K562 (cell line): Measurements from ENCODE around the gene TNNT1. TPM values are rescaled to one million over a fixed set of nuclear protein-coding genes. Genes with fewer than 3 reads are reported as not detected.

ENCODE experiments used
- ATAC-seq: fragments of 200-7000 bp; cut with Tn5 transposase; 3 replicates; pipeline ENCODE4 v1.9.1; 2020; ENCODE audit warnings: moderate library complexity
- BruUV-seq: library from RNA; stranded (reverse); fragments of 400-500 nt; replicated peaks from 2 replicates; lab custom pipeline; 2021; lab: Mats Ljungman, UMichigan
- CTCF ChIA-PET: fragments of 300-600 bp; formaldehyde crosslinking; extraction: SDS; loops from one replicate; lab custom pipeline; 2021; ENCODE audit warnings: low intra/inter-chr PET ratio; lab: Yijun Ruan, JAX
- POLR2A ChIA-PET: fragments of 300-600, 350-650 bp; sonication (Branson Sonifier 250); formaldehyde crosslinking; extraction: SDS; loops from one replicate; lab custom pipeline; 2021; ENCODE audit warnings: antibody characterized with exemption, inconsistent platforms; lab: Yijun Ruan, JAX
- DNase-seq, 4 experiments: peaks; one replicate each; pipeline versions ENCODE4 v3.0.0 to v3.0.0-alpha.2; 2011 to 2018; ENCODE audit warnings: low spot score in 3 of 4, mixed read lengths in 3 of 4; ENCODE audit errors: extremely low read depth in 1 of 4
- FAIRE-seq: peaks from 2 replicates; lab custom pipeline; 2011; peaks lifted over from hg19 to GRCh38; lab: Jason Lieb, UNC
- H2AFZ ChIP-seq: 2 replicates; pipeline ENCODE4 v1.6.0; 2011; ENCODE audit warnings: low read depth, low read length, control low read depth, inconsistent platforms
- H3K27ac ChIP-seq: fragments of 200-600 bp; 3 replicates; pipeline ENCODE4 v1.8.0; 2011; ENCODE audit warnings: low read depth, mild to moderate bottlenecking, control low read depth, inconsistent platforms, low read length, moderate library complexity, mixed read lengths; ENCODE audit errors: extremely low read depth
- H3K27me3 ChIP-seq, 2 experiments: fragments of 300-600 bp in 1 of 2; 2 replicates in 1 of 2; 3 replicates in 1 of 2; pipeline versions ENCODE4 v1.6.0 to v1.8.0; 2011; ENCODE audit warnings: inconsistent platforms in 2 of 2, low read length in 2 of 2, mild to moderate bottlenecking in 1 of 2, mixed read lengths in 1 of 2, moderate library complexity in 1 of 2; ENCODE audit not compliant: control insufficient read depth in 2 of 2, insufficient read depth in 2 of 2
- H3K36me3 ChIP-seq: fragments of 300-600 bp; 3 replicates; pipeline ENCODE4 v1.8.0; 2011; ENCODE audit warnings: mild to moderate bottlenecking, low read length, inconsistent platforms; ENCODE audit not compliant: control insufficient read depth, insufficient read depth
- H3K4me1 ChIP-seq, 2 experiments: fragments of 200-600 bp in 1 of 2; replicated peaks in 1 of 2; 2 replicates in 1 of 2; 3 replicates in 1 of 2; pipeline versions ENCODE4 v1.5.1 to v1.8.0; 2011; ENCODE audit warnings: inconsistent platforms in 2 of 2, low read length in 2 of 2, mild to moderate bottlenecking in 1 of 2, mixed read lengths in 1 of 2, moderate library complexity in 1 of 2; ENCODE audit not compliant: control insufficient read depth in 2 of 2, insufficient read depth in 2 of 2
- H3K4me2 ChIP-seq: 2 replicates; pipeline ENCODE4 v1.6.1; 2011; ENCODE audit warnings: low read length, control low read depth, inconsistent platforms, mixed read lengths; ENCODE audit not compliant: insufficient read depth
- H3K4me3 ChIP-seq: fragments of 200-600 bp; sonication (generic), shearing (Covaris generic); 2 replicates; pipeline ENCODE4 v1.5.1; 2016; ENCODE audit warnings: control low read depth, inconsistent platforms
- H3K79me2 ChIP-seq: fragments of 200-600 bp; 3 replicates; pipeline ENCODE4 v1.8.0; 2011; ENCODE audit warnings: low read length, inconsistent platforms; ENCODE audit not compliant: control insufficient read depth, insufficient read depth
- H3K9ac ChIP-seq, 2 experiments: 2 replicates each; pipeline versions ENCODE4 v1.6.0 to v1.6.1; 2011; ENCODE audit warnings: low read depth in 2 of 2, low read length in 2 of 2, control low read depth in 1 of 2, inconsistent platforms in 1 of 2, mild to moderate bottlenecking in 1 of 2, mixed read lengths in 1 of 2; ENCODE audit not compliant: insufficient read depth in 1 of 2
- H3K9me1 ChIP-seq: one replicate; pipeline ENCODE4 v1.6.0; 2011; ENCODE audit warnings: inconsistent platforms, mild to moderate bottlenecking, low read length, moderate library complexity; ENCODE audit not compliant: control insufficient read depth, insufficient read depth
- H3K9me3 ChIP-seq: replicated peaks from 2 replicates; pipeline ENCODE4 v1.5.1; 2011; ENCODE audit warnings: low read depth, low read length, inconsistent platforms; ENCODE audit not compliant: control insufficient read depth, insufficient read depth
- H4K20me1 ChIP-seq: replicated peaks from 2 replicates; pipeline ENCODE4 v1.6.1; 2011; ENCODE audit warnings: low read length, inconsistent platforms, mixed read lengths; ENCODE audit not compliant: control insufficient read depth, insufficient read depth
- CCAR2 ChIP-seq: fragments of 200-400 bp; formaldehyde crosslinking; IDR thresholded peaks from 2 replicates; pipeline ENCODE4 v1.6.1; 2017; ENCODE audit warnings: mild to moderate bottlenecking, low read depth, low read length
- FOXK1 ChIP-seq: sonication (generic); formaldehyde crosslinking; IDR thresholded peaks from 2 replicates; pipeline ENCODE4 v1.8.0; 2022; ENCODE audit warnings: missing genetic modification reagents, mild to moderate bottlenecking, borderline replicate concordance
- HCFC1 ChIP-seq: IDR thresholded peaks from 2 replicates; pipeline ENCODE4 v1.6.1; 2012; ENCODE audit warnings: low read depth, low read length, improper control_type of control experiment
- HMG20A ChIP-seq: fragments of 450-650 bp; formaldehyde crosslinking; conservative IDR thresholded peaks from 2 replicates; pipeline ENCODE4 v1.4.0; 2020; ENCODE audit warnings: mild to moderate bottlenecking, mixed read lengths
- PRPF4 ChIP-seq: fragments of 200-400 bp; formaldehyde crosslinking; IDR thresholded peaks from one replicate; pipeline ENCODE4 v1.6.1; 2017; ENCODE audit warnings: low read length, low read depth, mild to moderate bottlenecking; ENCODE audit not compliant: insufficient read depth, poor library complexity, severe bottlenecking
- PURB ChIP-seq: sonication (generic); formaldehyde crosslinking; IDR thresholded peaks from 2 replicates; pipeline ENCODE4 v1.9.0; 2021; ENCODE audit warnings: low read depth, mild to moderate bottlenecking, missing genetic modification reagents
- RAD51 ChIP-seq: fragments of 450-650 bp; IDR thresholded peaks from 2 replicates; pipeline ENCODE4 v1.7.1; 2016; ENCODE audit warnings: low read depth, mild to moderate bottlenecking, borderline replicate concordance
- SMARCC2 ChIP-seq: fragments of 450-650 bp; IDR thresholded peaks from 2 replicates; pipeline ENCODE4 v1.6.1; 2017; ENCODE audit warnings: antibody characterized with exemption, moderate library complexity, mild to moderate bottlenecking, low read depth
- SREBF2 ChIP-seq: sonication (generic); formaldehyde crosslinking; IDR thresholded peaks from 2 replicates; pipeline ENCODE4 v1.4.0; 2020; ENCODE audit warnings: mild to moderate bottlenecking, missing genetic modification reagents
- SRSF7 ChIP-seq: fragments of 200-400 bp; formaldehyde crosslinking; optimal IDR thresholded peaks from 2 replicates; pipeline ENCODE3; 2017; ENCODE audit warnings: mild to moderate bottlenecking, low read depth, low read length
- ZNF764 ChIP-seq: fragments of 250-450 bp; sonication (Bioruptor Pico); IDR thresholded peaks from 2 replicates; pipeline ENCODE4 v1.4.0; 2020; ENCODE audit warnings: low read depth, mild to moderate bottlenecking, moderate library complexity
- WGBS: fragments of 100-300 bp; shearing (Covaris generic); methylation state at CpG from one replicate; pipeline ENCODE4 v1.1.6; 2016; ENCODE audit warnings: low coverage, mixed read lengths; ENCODE audit not compliant: insufficient coverage; ENCODE audit errors: missing lambda C conversion rate; 5-methylcytosine and 5-hydroxymethylcytosine counted together
- in situ Hi-C: fragments of 300-500 bp; cut with MboI; formaldehyde crosslinking; loops from 4 replicates; pipeline ENCODE4 v1.15.0; 2018; ENCODE audit warnings: inconsistent platforms, mixed read lengths
- intact Hi-C: fragments of 100-400 bp; cut with micrococcal nuclease; formaldehyde crosslinking; loops from 2 replicates; pipeline ENCODE4 v1.14.2; 2022
- polyA plus RNA-seq, 8 experiments: library from polyadenylated mRNA; depleted of rRNA in 4 of 8; stranded (reverse) in 5 of 8; unstranded in 3 of 8; fragments of >200 nt; fragmentation: Nextera tagmentation in 2 of 8; fragmentation: Illumina TruSeq in 1 of 8; extraction: Ambion mirVana in 2 of 8; extraction: Trizol in 1 of 8; gene quantifications; 2 replicates each; pipeline versions ENCODE4 v1.2.1 to v1.2.3, GENCODE V29; 2011 to 2014; ENCODE audit warnings: inconsistent platforms in 1 of 8, missing spikeins in 1 of 8
- total RNA-seq, 7 experiments: library from RNA; depleted of rRNA in 6 of 7; stranded (reverse); fragments of >200 nt in 6 of 7; fragmentation: Illumina TruSeq in 2 of 7; extraction: Trizol in 2 of 7; gene quantifications; 2 replicates each; pipeline versions ENCODE4 v1.2.1 to v1.2.3, GENCODE V29; 2011 to 2021; ENCODE audit warnings: low replicate concordance in 1 of 7
- TF ChIP-seq, protein P1 (sequence below): fragments of 250-450 bp; sonication (Bioruptor Pico); IDR thresholded peaks from 2 replicates; pipeline ENCODE4 v1.5.0; 2022; ENCODE audit warnings: mild to moderate bottlenecking
- TF ChIP-seq, protein P2 (sequence below): sonication (generic); formaldehyde crosslinking; IDR thresholded peaks from 2 replicates; pipeline ENCODE4 v1.8.1; 2023; ENCODE audit warnings: mild to moderate bottlenecking, missing genetic modification reagents
- TF ChIP-seq, protein P3 (sequence below): sonication (generic); formaldehyde crosslinking; IDR thresholded peaks from 2 replicates; pipeline ENCODE4 v1.8.1; 2023; ENCODE audit warnings: mild to moderate bottlenecking, missing genetic modification reagents, moderate library complexity
- TF ChIP-seq, protein P4 (sequence below): sonication (generic); formaldehyde crosslinking; IDR thresholded peaks from 2 replicates; pipeline ENCODE4 v1.9.0; 2022; ENCODE audit warnings: mild to moderate bottlenecking, missing genetic modification reagents

Gene TNNT1
- total and polyA plus RNA-seq, 9 of the 15 experiments (the other 6 are each of a cell fraction or from before 2014, with no cell fraction given): 31.8 to 390 (median 227) TPM

DNA sequence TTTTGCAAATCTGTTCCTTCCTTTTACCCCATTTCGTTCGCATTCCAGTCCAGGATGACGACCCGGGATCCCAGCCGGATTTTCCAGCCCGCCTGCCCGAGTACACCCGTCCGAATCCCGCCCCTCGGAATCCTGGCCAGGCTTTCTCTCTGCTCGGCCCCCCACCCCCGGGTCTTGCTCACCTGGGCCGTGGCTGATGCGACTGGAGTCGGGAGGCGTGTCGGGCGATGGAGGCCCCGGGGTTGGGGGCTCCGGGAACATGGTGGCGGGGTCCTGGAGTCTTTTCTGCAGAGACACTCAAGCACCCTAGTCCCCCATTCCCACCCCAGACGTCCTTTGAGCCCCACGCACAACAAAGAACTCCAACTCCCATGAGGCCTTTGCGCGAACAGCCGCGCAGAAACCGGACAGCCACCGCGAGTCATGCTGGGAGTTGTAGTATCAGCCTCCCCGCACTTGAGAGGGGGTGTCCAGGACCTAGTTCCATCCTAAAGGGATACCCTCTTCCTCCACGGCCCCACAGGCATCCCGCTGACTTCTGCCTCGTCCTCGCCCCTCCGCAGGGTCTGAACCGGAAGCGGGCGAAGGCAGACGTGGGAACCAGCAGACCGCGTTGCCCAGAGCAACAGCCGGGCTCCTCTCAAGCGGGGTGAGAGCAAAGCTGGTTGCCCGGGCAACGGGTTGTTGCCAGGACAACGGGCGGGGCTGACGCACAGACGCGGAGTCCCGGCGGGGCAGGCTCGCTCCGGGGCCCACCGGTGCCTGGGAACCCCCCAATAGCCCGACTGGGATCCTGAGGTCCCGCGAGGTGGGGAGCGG is 30.0 kb upstream of the TNNT1 start:
- peaks cover 15% of the 10 kb centered on the region for H4K20me1 ChIP-seq
- no peaks in the 10 kb centered on the region; the same call in 2 of the 3 replicates for H3K79me2 ChIP-seq
- no peak overlapping the region for H3K27ac ChIP-seq
- no TSS peak for BruUV-seq
- peak overlapping the region in 1 of 2 experiments; percentile 63; a peak in 2 of 4 replicates for H3K9ac ChIP-seq
- H3K9me3 ChIP-seq: no peaks in the 10 kb centered on the region
- in situ Hi-C loops: no loop called here
- no peaks in the 10 kb centered on the region for H3K27me3 ChIP-seq
- CTCF ChIA-PET: no interaction called here
- no peaks in the 10 kb centered on the region for H3K9me1 ChIP-seq
- peak overlapping the region; percentile 35 for H3K4me3 ChIP-seq
- intact Hi-C loops: loop anchor here (2.0 kb wide), 1 partner anchor 38 kb away; no protein-coding TSS in a partner anchor
- POLR2A ChIA-PET: interaction anchor here (0.6 to 0.8 kb wide), 2 partner anchors 31 to 189 kb away, joined by 3 read pairs; partner anchors contain the start of gene PTPRH
- peak; percentile 65 for ATAC-seq
- peak; percentile 81 to 85 (median 84) for DNase-seq
- peak overlapping the region; percentile 18 for H2AFZ ChIP-seq
- H3K4me2 ChIP-seq: peak overlapping the region; percentile 76
- H3K4me1 ChIP-seq: peaks cover 29 to 41% of the 10 kb centered on the region in 2 experiments
- WGBS: 2% methylated on average over 49 of the region's 61 CpGs
- no peaks in the 10 kb centered on the region for H3K36me3 ChIP-seq
- FAIRE-seq: peak; percentile 90
- TF ChIP-seq, protein P1, sequence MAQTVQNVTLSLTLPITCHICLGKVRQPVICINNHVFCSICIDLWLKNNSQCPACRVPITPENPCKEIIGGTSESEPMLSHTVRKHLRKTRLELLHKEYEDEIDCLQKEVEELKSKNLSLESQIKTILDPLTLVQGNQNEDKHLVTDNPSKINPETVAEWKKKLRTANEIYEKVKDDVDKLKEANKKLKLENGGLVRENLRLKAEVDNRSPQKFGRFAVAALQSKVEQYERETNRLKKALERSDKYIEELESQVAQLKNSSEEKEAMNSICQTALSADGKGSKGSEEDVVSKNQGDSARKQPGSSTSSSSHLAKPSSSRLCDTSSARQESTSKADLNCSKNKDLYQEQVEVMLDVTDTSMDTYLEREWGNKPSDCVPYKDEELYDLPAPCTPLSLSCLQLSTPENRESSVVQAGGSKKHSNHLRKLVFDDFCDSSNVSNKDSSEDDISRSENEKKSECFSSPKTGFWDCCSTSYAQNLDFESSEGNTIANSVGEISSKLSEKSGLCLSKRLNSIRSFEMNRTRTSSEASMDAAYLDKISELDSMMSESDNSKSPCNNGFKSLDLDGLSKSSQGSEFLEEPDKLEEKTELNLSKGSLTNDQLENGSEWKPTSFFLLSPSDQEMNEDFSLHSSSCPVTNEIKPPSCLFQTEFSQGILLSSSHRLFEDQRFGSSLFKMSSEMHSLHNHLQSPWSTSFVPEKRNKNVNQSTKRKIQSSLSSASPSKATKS (CRISPR knock-in tag): no peak
- TF ChIP-seq SRSF7: no peak
- no peak for TF ChIP-seq CCAR2
- TF ChIP-seq, protein P2, sequence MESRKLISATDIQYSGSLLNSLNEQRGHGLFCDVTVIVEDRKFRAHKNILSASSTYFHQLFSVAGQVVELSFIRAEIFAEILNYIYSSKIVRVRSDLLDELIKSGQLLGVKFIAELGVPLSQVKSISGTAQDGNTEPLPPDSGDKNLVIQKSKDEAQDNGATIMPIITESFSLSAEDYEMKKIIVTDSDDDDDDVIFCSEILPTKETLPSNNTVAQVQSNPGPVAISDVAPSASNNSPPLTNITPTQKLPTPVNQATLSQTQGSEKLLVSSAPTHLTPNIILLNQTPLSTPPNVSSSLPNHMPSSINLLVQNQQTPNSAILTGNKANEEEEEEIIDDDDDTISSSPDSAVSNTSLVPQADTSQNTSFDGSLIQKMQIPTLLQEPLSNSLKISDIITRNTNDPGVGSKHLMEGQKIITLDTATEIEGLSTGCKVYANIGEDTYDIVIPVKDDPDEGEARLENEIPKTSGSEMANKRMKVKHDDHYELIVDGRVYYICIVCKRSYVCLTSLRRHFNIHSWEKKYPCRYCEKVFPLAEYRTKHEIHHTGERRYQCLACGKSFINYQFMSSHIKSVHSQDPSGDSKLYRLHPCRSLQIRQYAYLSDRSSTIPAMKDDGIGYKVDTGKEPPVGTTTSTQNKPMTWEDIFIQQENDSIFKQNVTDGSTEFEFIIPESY (CRISPR knock-in tag): no peak
- TF ChIP-seq FOXK1: no peak; the same call in 1 of the 2 replicates
- TF ChIP-seq SREBF2: no peak
- TF ChIP-seq, protein P3, sequence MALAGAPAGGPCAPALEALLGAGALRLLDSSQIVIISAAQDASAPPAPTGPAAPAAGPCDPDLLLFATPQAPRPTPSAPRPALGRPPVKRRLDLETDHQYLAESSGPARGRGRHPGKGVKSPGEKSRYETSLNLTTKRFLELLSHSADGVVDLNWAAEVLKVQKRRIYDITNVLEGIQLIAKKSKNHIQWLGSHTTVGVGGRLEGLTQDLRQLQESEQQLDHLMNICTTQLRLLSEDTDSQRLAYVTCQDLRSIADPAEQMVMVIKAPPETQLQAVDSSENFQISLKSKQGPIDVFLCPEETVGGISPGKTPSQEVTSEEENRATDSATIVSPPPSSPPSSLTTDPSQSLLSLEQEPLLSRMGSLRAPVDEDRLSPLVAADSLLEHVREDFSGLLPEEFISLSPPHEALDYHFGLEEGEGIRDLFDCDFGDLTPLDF (CRISPR knock-in tag): no peak
- TF ChIP-seq HCFC1: peak; percentile 97
- no peak for TF ChIP-seq PRPF4
- TF ChIP-seq HMG20A: no peak
- TF ChIP-seq PURB (CRISPR knock-in tag): no peak
- TF ChIP-seq SMARCC2: no peak
- TF ChIP-seq, protein P4, sequence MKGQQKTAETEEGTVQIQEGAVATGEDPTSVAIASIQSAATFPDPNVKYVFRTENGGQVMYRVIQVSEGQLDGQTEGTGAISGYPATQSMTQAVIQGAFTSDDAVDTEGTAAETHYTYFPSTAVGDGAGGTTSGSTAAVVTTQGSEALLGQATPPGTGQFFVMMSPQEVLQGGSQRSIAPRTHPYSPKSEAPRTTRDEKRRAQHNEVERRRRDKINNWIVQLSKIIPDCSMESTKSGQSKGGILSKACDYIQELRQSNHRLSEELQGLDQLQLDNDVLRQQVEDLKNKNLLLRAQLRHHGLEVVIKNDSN (CRISPR knock-in tag): no peak
- no peak for TF ChIP-seq ZNF764 (CRISPR knock-in tag)
- TF ChIP-seq RAD51: no peak
